ENCODE results near the gene TMEM184A.

The TMEM184A gene

GRCh38 chr7:1563981-1564602 lies 8.1 kb upstream of the TMEM184A start:
- H3K9ac ChIP-seq (ENCODE audit: low read length): no peak overlapping the region
- H3K27me3 ChIP-seq (ENCODE audit: control insufficient read depth, insufficient read depth, low read length): no peaks in the 10 kb centered on the region
- H3K4me3 ChIP-seq (ENCODE audit: low read length): no peak overlapping the region

DNA sequence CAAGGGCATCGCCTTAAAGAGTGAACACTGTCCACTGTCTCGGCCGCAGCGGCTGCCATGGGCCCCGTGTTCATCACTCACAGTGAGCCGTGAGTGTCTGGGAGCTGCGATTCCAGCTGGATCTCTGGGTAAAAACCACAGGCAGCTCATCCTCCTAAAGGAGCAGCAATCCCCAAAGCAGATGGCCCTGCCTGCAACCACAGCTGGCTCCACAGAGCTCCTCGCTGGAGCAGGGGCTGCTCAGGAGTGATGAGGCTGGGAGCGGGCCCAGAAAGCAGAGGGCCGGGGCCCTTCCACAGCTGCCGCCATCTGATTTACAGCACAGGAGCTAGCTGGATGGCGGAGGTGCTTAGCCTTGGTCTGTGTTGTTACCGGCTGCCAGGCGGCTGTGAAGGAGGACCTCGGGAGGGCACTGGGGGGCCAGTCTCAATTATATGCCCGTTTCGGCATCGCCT lies 6.6 kb upstream of the TMEM184A start:
- H3K4me3 ChIP-seq (ENCODE audit: low read length): no peak overlapping the region
- no peak overlapping the region for H3K27ac ChIP-seq (ENCODE audit: low read length)
- H3K9ac ChIP-seq (ENCODE audit: low read length): no peak overlapping the region
- H3K27me3 ChIP-seq (ENCODE audit: control insufficient read depth, insufficient read depth, low read length): no peaks in the 10 kb centered on the region
- no peaks in the 10 kb centered on the region for H3K9me3 ChIP-seq (ENCODE audit: control insufficient read depth, low read depth, low read length)
- no peaks in the 10 kb centered on the region for H3K36me3 ChIP-seq (ENCODE audit: control insufficient read depth, low read depth, low read length)
- peaks cover 9% of the 10 kb centered on the region for H3K4me1 ChIP-seq (ENCODE audit: control insufficient read depth, low read depth, low read length)

More at GRCh38 chr7:1563981-1564602, 8.1 kb upstream of the TMEM184A start:
- peaks cover 12% of the 10 kb centered on the region for H3K4me1 ChIP-seq (ENCODE audit: control insufficient read depth, low read depth, low read length)
- no peaks in the 10 kb centered on the region for H3K9me3 ChIP-seq (ENCODE audit: control insufficient read depth, low read depth, low read length)
- H3K36me3 ChIP-seq (ENCODE audit: control insufficient read depth, low read depth, low read length): no peaks in the 10 kb centered on the region
- no peak overlapping the region for H3K27ac ChIP-seq (ENCODE audit: low read length)

GRCh38 chr7:1562116-1562515 lies 6.1 kb upstream of the TMEM184A start:
- Histone ChIP-seq H3K9ac (ENCODE audit: low read length) (no peak overlapping the region), H3K27ac (ENCODE audit: low read length) (no peak overlapping the region), H3K9me3 (ENCODE audit: control insufficient read depth, low read depth, low read length) (no peaks in the 10 kb centered on the region), H3K4me3 (ENCODE audit: low read length) (no peak overlapping the region), H3K4me1 (ENCODE audit: control insufficient read depth, low read depth, low read length) (peaks cover 4% of the 10 kb centered on the region), H3K36me3 (ENCODE audit: control insufficient read depth, low read depth, low read length) (no peaks in the 10 kb centered on the region), H3K27me3 (ENCODE audit: control insufficient read depth, insufficient read depth, low read length) (no peaks in the 10 kb centered on the region)

DNA sequence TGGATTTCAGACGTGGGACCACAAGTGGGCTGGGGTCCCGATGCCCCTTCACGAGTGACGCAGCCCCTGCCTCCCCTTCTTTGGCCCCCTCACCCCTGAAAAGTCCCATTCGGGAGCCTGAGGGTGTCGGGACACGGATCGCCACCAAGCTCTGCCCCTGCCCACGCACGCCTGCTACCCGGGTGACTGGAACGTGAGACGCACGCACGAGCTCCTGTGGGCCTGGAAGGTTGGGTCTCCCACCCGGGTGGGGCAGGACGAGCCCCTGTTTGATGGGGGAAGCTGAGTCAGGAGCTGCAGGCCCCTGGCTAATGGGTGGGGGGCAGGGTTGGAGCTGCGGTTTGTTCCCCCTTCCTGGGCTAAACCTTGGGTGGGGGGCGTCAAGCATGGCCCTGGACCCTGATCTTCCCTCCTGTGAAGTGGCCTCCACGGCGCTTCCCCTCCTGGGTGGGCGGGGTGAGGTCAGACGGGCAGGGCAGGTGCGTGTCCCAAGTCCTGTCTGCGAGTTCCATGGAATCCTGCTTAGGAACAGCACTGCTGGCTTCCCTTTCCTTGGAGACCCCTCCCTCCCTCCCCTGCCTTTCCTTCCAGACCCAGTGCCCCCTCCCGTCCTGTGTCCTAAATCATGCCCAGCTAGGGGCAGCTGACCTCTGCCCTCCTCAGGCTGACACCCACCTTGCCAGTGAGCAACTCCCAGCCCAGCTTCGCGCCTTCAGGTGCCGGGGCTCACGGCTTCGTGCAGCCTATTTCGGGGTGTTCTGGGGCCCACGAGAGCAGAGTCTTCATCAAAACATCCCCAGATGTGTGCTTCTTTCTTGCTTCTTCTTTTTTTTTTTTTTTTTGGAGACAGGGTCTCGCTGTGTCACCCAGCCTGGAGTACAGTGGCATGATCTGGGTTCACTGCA lies 5.3 kb upstream of the TMEM184A start:
- Histone ChIP-seq H3K4me3 (ENCODE audit: low read length) (no peak overlapping the region), H3K4me1 (ENCODE audit: control insufficient read depth, low read depth, low read length) (no peaks in the 10 kb centered on the region), H3K9ac (ENCODE audit: low read length) (no peak overlapping the region), H3K36me3 (ENCODE audit: control insufficient read depth, low read depth, low read length) (no peaks in the 10 kb centered on the region), H3K9me3 (ENCODE audit: control insufficient read depth, low read depth, low read length) (no peaks in the 10 kb centered on the region), H3K27me3 (ENCODE audit: control insufficient read depth, insufficient read depth, low read length) (no peaks in the 10 kb centered on the region), H3K27ac (ENCODE audit: low read length) (no peak overlapping the region)

DNA sequence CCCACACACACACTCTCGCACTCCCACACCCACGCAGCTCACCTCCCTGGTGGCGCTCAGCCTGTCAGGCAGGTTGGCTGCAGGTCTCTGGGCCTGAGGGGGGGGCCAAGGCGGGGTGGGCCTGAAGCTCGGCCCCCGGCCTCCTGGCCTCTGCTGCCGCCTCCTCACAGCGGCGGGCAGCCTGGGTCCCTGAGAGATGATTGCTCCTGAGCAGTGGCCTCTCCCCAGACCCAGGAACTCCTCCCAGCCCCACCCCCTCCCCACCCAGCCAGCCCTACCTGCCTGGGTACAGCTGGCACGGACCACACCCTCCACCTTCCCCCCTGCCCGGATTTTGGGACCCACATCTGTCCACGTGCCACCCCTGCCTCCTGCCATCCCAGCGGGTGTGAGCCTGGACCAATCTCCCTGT lies 4.6 kb upstream of the TMEM184A start:
- no peaks in the 10 kb centered on the region for H3K9me3 ChIP-seq (ENCODE audit: control insufficient read depth, low read depth, low read length)
- peaks cover 3% of the 10 kb centered on the region for H3K4me1 ChIP-seq (ENCODE audit: control insufficient read depth, low read depth, low read length)
- H3K27ac ChIP-seq (ENCODE audit: low read length): no peak overlapping the region
- no peaks in the 10 kb centered on the region for H3K27me3 ChIP-seq (ENCODE audit: control insufficient read depth, insufficient read depth, low read length)
- H3K9ac ChIP-seq (ENCODE audit: low read length): no peak overlapping the region
- H3K4me3 ChIP-seq (ENCODE audit: low read length): no peak overlapping the region
- no peaks in the 10 kb centered on the region for H3K36me3 ChIP-seq (ENCODE audit: control insufficient read depth, low read depth, low read length)

GRCh38 chr7:1559626-1560590 lies 3.9 kb upstream of the TMEM184A start:
- Histone ChIP-seq H3K27ac (ENCODE audit: low read length) (no peak overlapping the region), H3K9me3 (ENCODE audit: control insufficient read depth, low read depth, low read length) (no peaks in the 10 kb centered on the region), H3K4me1 (ENCODE audit: control insufficient read depth, low read depth, low read length) (peaks cover 8% of the 10 kb centered on the region), H3K27me3 (ENCODE audit: control insufficient read depth, insufficient read depth, low read length) (no peaks in the 10 kb centered on the region), H3K9ac (ENCODE audit: low read length) (no peak overlapping the region), H3K4me3 (ENCODE audit: low read length) (no peak overlapping the region), H3K36me3 (ENCODE audit: control insufficient read depth, low read depth, low read length) (no peaks in the 10 kb centered on the region)

DNA sequence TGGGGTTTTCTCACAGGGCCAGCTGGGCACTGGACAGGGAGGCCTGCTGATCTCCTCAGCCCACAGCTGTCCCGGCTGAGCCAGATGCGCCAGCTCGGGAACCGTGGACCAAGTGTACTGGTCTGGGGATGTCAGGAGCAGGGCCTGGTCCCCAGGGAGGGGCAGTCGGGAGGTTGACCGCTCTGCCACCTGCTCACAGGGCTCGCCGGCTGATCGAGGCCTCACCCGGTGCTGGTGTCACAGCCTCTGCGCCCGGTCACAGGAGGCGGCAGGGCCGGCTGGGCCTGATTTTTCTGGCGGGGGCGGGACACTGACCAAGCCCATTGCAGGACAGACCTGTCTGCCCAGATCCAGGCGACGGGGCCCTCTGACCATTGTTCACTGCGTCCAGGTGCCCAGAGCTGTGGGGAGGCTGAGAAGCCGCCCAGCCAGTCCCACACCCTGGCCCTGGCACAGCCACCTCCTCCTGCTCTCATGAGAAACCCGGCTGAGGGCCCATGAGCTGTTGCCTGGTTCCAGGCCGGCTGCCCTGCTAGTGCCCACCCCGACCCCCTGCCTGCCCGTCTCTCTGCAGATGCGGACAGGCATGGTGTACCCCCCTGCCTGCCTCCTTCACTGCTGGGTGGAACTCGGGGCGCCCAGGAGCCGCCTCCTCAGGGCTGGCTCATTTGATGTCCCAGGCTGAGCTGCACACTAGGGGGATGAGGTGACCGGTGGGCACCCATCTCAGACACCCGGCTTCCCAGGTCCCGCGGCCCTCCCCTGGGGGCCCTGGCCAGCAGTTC lies 3.0 kb upstream of the TMEM184A start:
- H3K36me3 ChIP-seq (ENCODE audit: control insufficient read depth, low read depth, low read length): no peaks in the 10 kb centered on the region
- no peak overlapping the region for H3K9ac ChIP-seq (ENCODE audit: low read length)
- no peak overlapping the region for H3K27ac ChIP-seq (ENCODE audit: low read length)
- H3K9me3 ChIP-seq (ENCODE audit: control insufficient read depth, low read depth, low read length): no peaks in the 10 kb centered on the region
- H3K4me3 ChIP-seq (ENCODE audit: low read length): no peak overlapping the region
- peaks cover 8% of the 10 kb centered on the region for H3K4me1 ChIP-seq (ENCODE audit: control insufficient read depth, low read depth, low read length)
- H3K27me3 ChIP-seq (ENCODE audit: control insufficient read depth, insufficient read depth, low read length): no peaks in the 10 kb centered on the region

GRCh38 chr7:1558181-1558811 lies 2.3 kb upstream of the TMEM184A start:
- H3K4me3 ChIP-seq (ENCODE audit: low read length): no peak overlapping the region
- H3K4me1 ChIP-seq (ENCODE audit: control insufficient read depth, low read depth, low read length): peaks cover 8% of the 10 kb centered on the region
- no peaks in the 10 kb centered on the region for H3K27me3 ChIP-seq (ENCODE audit: control insufficient read depth, insufficient read depth, low read length)
- H3K9ac ChIP-seq (ENCODE audit: low read length): no peak overlapping the region
- H3K27ac ChIP-seq (ENCODE audit: low read length): no peak overlapping the region
- H3K36me3 ChIP-seq (ENCODE audit: control insufficient read depth, low read depth, low read length): no peaks in the 10 kb centered on the region
- no peaks in the 10 kb centered on the region for H3K9me3 ChIP-seq (ENCODE audit: control insufficient read depth, low read depth, low read length)

- Histone ChIP-seq H3K4me3 (ENCODE audit: low read length) (no peak overlapping the region), H3K9me3 (ENCODE audit: control insufficient read depth, low read depth, low read length) (no peaks in the 10 kb centered on the region), H3K36me3 (ENCODE audit: control insufficient read depth, low read depth, low read length) (no peaks in the 10 kb centered on the region), H3K4me1 (ENCODE audit: control insufficient read depth, low read depth, low read length) (peaks cover 8% of the 10 kb centered on the region), H3K27ac (ENCODE audit: low read length) (no peak overlapping the region), H3K27me3 (ENCODE audit: control insufficient read depth, insufficient read depth, low read length) (no peaks in the 10 kb centered on the region), H3K9ac (ENCODE audit: low read length) (no peak overlapping the region)
These were observed 1.8 kb upstream of the TMEM184A start for GRCh38 chr7:1557771-1558170.

DNA sequence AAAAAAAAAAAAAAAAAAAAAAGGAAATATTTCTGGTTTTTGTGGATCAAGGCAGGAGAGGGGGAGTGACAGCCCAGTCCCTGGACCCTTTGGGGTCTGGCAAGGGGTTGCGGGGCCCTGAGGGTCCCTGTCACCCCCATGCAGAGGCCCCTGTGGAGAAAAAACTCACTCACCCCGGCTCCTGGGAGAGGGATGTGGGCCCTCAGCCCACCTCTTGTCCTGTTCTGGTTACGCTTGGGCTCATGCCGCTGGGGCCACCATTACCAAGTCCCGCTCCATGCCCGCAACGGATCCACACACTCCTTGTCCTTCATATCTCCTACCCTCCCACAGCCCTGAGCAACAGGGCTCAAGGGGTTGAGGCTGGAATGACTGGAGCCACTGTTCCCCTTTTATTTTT lies 1.0 kb upstream of the TMEM184A start:
- no peak overlapping the region for H3K4me3 ChIP-seq (ENCODE audit: low read length)
- no peaks in the 10 kb centered on the region for H3K36me3 ChIP-seq (ENCODE audit: control insufficient read depth, low read depth, low read length)
- H3K9ac ChIP-seq (ENCODE audit: low read length): no peak overlapping the region
- H3K4me1 ChIP-seq (ENCODE audit: control insufficient read depth, low read depth, low read length): peaks cover 8% of the 10 kb centered on the region
- no peak overlapping the region for H3K27ac ChIP-seq (ENCODE audit: low read length)
- no peaks in the 10 kb centered on the region for H3K27me3 ChIP-seq (ENCODE audit: control insufficient read depth, insufficient read depth, low read length)
- no peaks in the 10 kb centered on the region for H3K9me3 ChIP-seq (ENCODE audit: control insufficient read depth, low read depth, low read length)
